GM21526 (cell line): ENCODE measurements around the gene DYNLL1.
"Not testable (repeated sequence)": the region's sequence is repeated elsewhere in the genome, so short reads cannot be mapped to it uniquely, and the experiment has no call there.

ENCODE experiments used
- ATAC-seq: cut with Tn5 transposase; IDR thresholded peaks from one replicate; pipeline ENCODE4 v1.9.1; 2021; ENCODE audit warnings: moderate library complexity; ENCODE audit not compliant: unreplicated experiment, low FRiP score

The DYNLL1 gene

GRCh38 chr12:120473807-120474615, 21.9 kb upstream of the DYNLL1 start:
- ATAC-seq = no peak

- ATAC-seq = no peak
These were observed 21.3 kb upstream of the DYNLL1 start for GRCh38 chr12:120474616-120474960.

GRCh38 chr12:120475643-120476042, 20.3 kb upstream of the DYNLL1 start:
- no peak for ATAC-seq

GRCh38 chr12:120479458-120479857, 16.5 kb upstream of the DYNLL1 start:
- no peak for ATAC-seq

GRCh38 chr12:120480211-120480610, 15.7 kb upstream of the DYNLL1 start:
- no peak for ATAC-seq

- ATAC-seq = no peak
These were observed 14.7 kb upstream of the DYNLL1 start for GRCh38 chr12:120481022-120481767.

GRCh38 chr12:120483621-120484020, 12.3 kb upstream of the DYNLL1 start:
- ATAC-seq = no peak

- ATAC-seq = no peak
These were observed 9.7 kb upstream of the DYNLL1 start for GRCh38 chr12:120485961-120486881.

- ATAC-seq = not testable (repeated sequence)
These were observed 8.4 kb upstream of the DYNLL1 start for GRCh38 chr12:120487552-120487951.

GRCh38 chr12:120488057-120488640, 7.8 kb upstream of the DYNLL1 start:
- no peak for ATAC-seq

GRCh38 chr12:120489018-120489417, 6.9 kb upstream of the DYNLL1 start:
- ATAC-seq = no peak

- no peak for ATAC-seq
These were observed 5.6 kb upstream of the DYNLL1 start for GRCh38 chr12:120490325-120490724.

- no peak for ATAC-seq
These were observed 4.9 kb upstream of the DYNLL1 start for GRCh38 chr12:120490833-120491512.

- peak; percentile 6 for ATAC-seq
These were observed 655 bp upstream of the DYNLL1 start for GRCh38 chr12:120495186-120495730.

- peak; percentile 15 for ATAC-seq
These were observed 764 bp downstream of the DYNLL1 start for GRCh38 chr12:120496413-120497340.

GRCh38 chr12:120497524-120498150, 1.7 kb downstream of the DYNLL1 start:
- ATAC-seq = no peak

- no peak for ATAC-seq
These were observed 3.1 kb downstream of the DYNLL1 start for GRCh38 chr12:120498870-120499515.

- no peak for ATAC-seq
These were observed 4.7 kb downstream of the DYNLL1 start for GRCh38 chr12:120500581-120500980.
